CD14-positive monocyte (primary cell): ENCODE measurements around the gene RPS6KB2. TPM values are rescaled to one million over a fixed set of nuclear protein-coding genes. Genes with fewer than 3 reads are reported as not detected.
"Not testable (repeated sequence)": the region's sequence is repeated elsewhere in the genome, so short reads cannot be mapped to it uniquely, and the experiment has no call there.

Experiments
- DNase-seq, 3 donors: peaks; one replicate each; pipeline ENCODE4 v3.0.0-alpha.2; 2011 to 2022
- H2AFZ ChIP-seq: 2 replicates; pipeline ENCODE4 v1.6.0; 2012; ENCODE audit warnings: mild to moderate bottlenecking, low read depth, low read length, inconsistent platforms; ENCODE audit not compliant: insufficient read depth, poor library complexity, severe bottlenecking
- H3K27ac ChIP-seq, 2 donors: 1 replicate in 1 of 2; 2 replicates in 1 of 2; pipeline ENCODE4 v1.5.1; 2012 to 2013; ENCODE audit warnings: low read length in 2 of 2, control low read depth in 1 of 2, inconsistent platforms in 1 of 2, low read depth in 1 of 2, mild to moderate bottlenecking in 1 of 2
- H3K27me3 ChIP-seq, 2 donors: one replicate each; pipeline versions ENCODE4 v1.6.0 to v1.6.1; 2011 to 2013; ENCODE audit warnings: low read length in 2 of 2; ENCODE audit not compliant: control insufficient read depth in 2 of 2, insufficient read depth in 2 of 2
- H3K36me3 ChIP-seq, 2 donors: replicated peaks in 1 of 2; 1 replicate in 1 of 2; 2 replicates in 1 of 2; pipeline versions ENCODE4 v1.5.1 to v1.6.1; 2012 to 2013; ENCODE audit warnings: low read length in 2 of 2, control low read depth in 1 of 2, inconsistent platforms in 1 of 2, mild to moderate bottlenecking in 1 of 2; ENCODE audit not compliant: insufficient read depth in 2 of 2, control insufficient read depth in 1 of 2
- H3K4me1 ChIP-seq, 2 donors: 1 replicate in 1 of 2; 2 replicates in 1 of 2; pipeline versions ENCODE4 v1.5.1 to v1.6.1; 2012 to 2013; ENCODE audit warnings: low read length in 2 of 2, control low read depth in 1 of 2, inconsistent platforms in 1 of 2, mild to moderate bottlenecking in 1 of 2, moderate library complexity in 1 of 2; ENCODE audit not compliant: insufficient read depth in 2 of 2, control insufficient read depth in 1 of 2
- H3K4me2 ChIP-seq: replicated peaks from 2 replicates; pipeline ENCODE3; 2012; ENCODE audit warnings: low read length, moderate library complexity, mild to moderate bottlenecking; ENCODE audit not compliant: poor library complexity, severe bottlenecking; ENCODE audit errors: extremely low read depth
- H3K4me3 ChIP-seq, 3 experiments: fragments of 200-600 bp in 1 of 3; sonication (generic) in 1 of 3; replicated peaks in 1 of 3; 1 replicate in 2 of 3; 2 replicates in 1 of 3; pipeline ENCODE4 v1.5.1; 2011 to 2013; ENCODE audit warnings: low read length in 3 of 3, mild to moderate bottlenecking in 3 of 3, control low read depth in 2 of 3, low read depth in 2 of 3, inconsistent platforms in 1 of 3, moderate library complexity in 1 of 3
- H3K79me2 ChIP-seq: 2 replicates; pipeline ENCODE4 v1.6.0; 2012; ENCODE audit warnings: mild to moderate bottlenecking, control low read depth, inconsistent platforms, low read length, moderate library complexity; ENCODE audit not compliant: insufficient read depth
- H3K9ac ChIP-seq: 2 replicates; pipeline ENCODE4 v1.6.0; 2017; ENCODE audit warnings: low read length, mild to moderate bottlenecking; ENCODE audit not compliant: insufficient read depth, poor library complexity, severe bottlenecking
- H3K9me3 ChIP-seq, 2 donors: replicated peaks in 1 of 2; 1 replicate in 1 of 2; 2 replicates in 1 of 2; pipeline versions ENCODE4 v1.5.1 to v1.6.1; 2012 to 2013; ENCODE audit warnings: low read length in 2 of 2, control low read depth in 1 of 2; ENCODE audit not compliant: control insufficient read depth in 1 of 2, insufficient read depth in 1 of 2
- H4K20me1 ChIP-seq: 2 replicates; pipeline ENCODE4 v1.6.0; 2012; ENCODE audit warnings: mild to moderate bottlenecking, low read length, control low read depth, moderate library complexity; ENCODE audit not compliant: insufficient read depth
- H3K27ac Mint-ChIP-seq, 7 donors: one replicate each; pipeline ENCODE4 v1.8.0; 2020; ENCODE audit warnings: mild to moderate bottlenecking in 7 of 7, mixed read lengths in 7 of 7, moderate library complexity in 6 of 7, inconsistent platforms in 2 of 7
- H3K27me3 Mint-ChIP-seq, 3 donors: one replicate each; pipeline ENCODE4 v1.8.0; 2021 to 2022; ENCODE audit warnings: low read depth in 3 of 3, mild to moderate bottlenecking in 3 of 3, mixed read lengths in 3 of 3, moderate library complexity in 3 of 3, inconsistent platforms in 1 of 3
- H3K36me3 Mint-ChIP-seq, 2 donors: one replicate each; pipeline ENCODE4 v1.8.0; 2020; ENCODE audit warnings: mixed read lengths in 2 of 2, inconsistent platforms in 1 of 2, mild to moderate bottlenecking in 1 of 2
- H3K4me1 Mint-ChIP-seq: one replicate; pipeline ENCODE4 v1.8.0; 2020; ENCODE audit warnings: mild to moderate bottlenecking, mixed read lengths
- H3K4me3 Mint-ChIP-seq, 2 donors: one replicate each; pipeline ENCODE4 v1.8.0; 2020; ENCODE audit warnings: mild to moderate bottlenecking in 2 of 2, mixed read lengths in 2 of 2, moderate library complexity in 1 of 2
- H3K9me3 Mint-ChIP-seq, 7 donors: one replicate each; pipeline ENCODE4 v1.8.0; 2020 to 2022; ENCODE audit warnings: mixed read lengths in 7 of 7, mild to moderate bottlenecking in 6 of 7, moderate library complexity in 6 of 7, inconsistent platforms in 2 of 7
- WGBS: methylation state at CpG from one replicate; pipeline ENCODE4 v1.1.5; 2013; ENCODE audit warnings: missing lambda C conversion rate; ENCODE audit not compliant: insufficient coverage; 5-methylcytosine and 5-hydroxymethylcytosine counted together
- intact Hi-C, 2 donors: fragments of 100-400 bp; cut with micrococcal nuclease; formaldehyde crosslinking; loops; one replicate each; pipeline versions ENCODE4 v1.15.0 to v1.15.1; 2023
- polyA plus RNA-seq, 3 donors: library from polyadenylated mRNA; depleted of rRNA in 1 of 3; unstranded in 2 of 3; stranded (reverse) in 1 of 3; fragments of 300-500 nt in 2 of 3; fragments of >200 nt in 1 of 3; fragmentation: Illumina TruSeq in 2 of 3; gene quantifications; 1 replicate in 2 of 3; 2 replicates in 1 of 3; pipeline ENCODE4 v1.2.3, GENCODE V29; 2012 to 2021
- TF ChIP-seq, protein P1 (sequence below): fragments of 200-600 bp; IDR thresholded peaks from one replicate; pipeline ENCODE4 v1.8.0; 2022; ENCODE audit warnings: antibody characterized with exemption, mild to moderate bottlenecking

The RPS6KB2 gene
- polyA plus RNA-seq, 3 donors: 51.6 to 101 (median 53.8) TPM

DNA sequence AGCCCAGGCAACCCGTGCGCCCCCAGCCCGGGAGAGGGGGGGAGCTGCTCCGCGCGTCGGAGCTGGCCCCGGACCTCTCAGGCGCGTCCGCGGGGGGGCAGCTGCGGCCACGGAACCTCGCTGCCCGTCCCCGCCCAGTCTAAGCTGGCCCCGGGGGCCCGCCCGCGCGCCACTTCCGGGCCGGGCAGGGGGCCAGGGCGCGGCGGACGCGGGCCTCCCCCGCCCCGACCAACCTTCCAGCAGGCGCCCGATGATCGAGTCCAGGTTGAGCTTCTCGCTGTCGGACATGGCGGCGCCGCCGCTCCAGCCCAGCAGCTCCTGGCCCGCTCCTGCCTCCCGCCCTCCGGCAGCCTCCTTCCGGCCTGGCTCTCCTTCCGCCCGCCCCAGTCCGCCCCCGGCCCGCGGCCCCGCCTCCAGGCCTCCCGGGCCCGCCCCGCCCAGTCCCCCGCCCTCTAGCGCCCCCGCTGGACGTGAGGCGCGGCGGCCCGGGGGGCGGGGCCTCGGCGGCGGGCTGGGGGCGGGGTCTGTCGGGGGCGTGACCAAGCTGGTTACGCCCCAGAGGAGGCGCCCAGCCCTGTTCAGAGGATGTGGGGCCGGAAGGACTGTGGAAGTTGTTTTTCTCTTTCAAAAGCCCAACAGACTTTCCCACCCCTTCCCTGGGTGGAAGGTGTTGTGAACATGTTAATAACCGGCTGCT lies 26.7 kb upstream of the RPS6KB2 start, which contains the start of gene PPP1CA:
Gene PPP1CA, minus strand, starts transcription at position 364 of the 697 bp plus-strand sequence. Its CDS starts 76 bp downstream, at position 288.
- Mint-ChIP-seq H3K27me3 (no peaks in the 10 kb centered on the region), H3K4me1 (peaks cover 78% of the 10 kb centered on the region), H3K4me3 (peak within 1 kb of the TSS; percentile 78 to 87), H3K9me3 (no peaks in the 10 kb centered on the region), H3K36me3 (peaks cover 37 to 47% of the 10 kb centered on the region in 2 donors), H3K27ac (peak within 1 kb of the TSS; percentile 73 to 92 (median 90))
- Histone ChIP-seq H3K4me2 (peak within 1 kb of the TSS; percentile 89), H3K9me3 (no peaks in the 10 kb centered on the region), H2AFZ (peak within 1 kb of the TSS; percentile 80), H3K27me3 (no peaks in the 10 kb centered on the region), H3K4me1 (peaks cover 69 to 90% of the 10 kb centered on the region in 2 donors), H3K9ac (peak within 1 kb of the TSS; percentile 76), H3K27ac (peak within 1 kb of the TSS; percentile 65 to 83), H4K20me1 (peaks cover 64% of the 10 kb centered on the region), H3K4me3 (peak within 1 kb of the TSS; percentile 70 to 82 (median 79)), H3K36me3 (peaks cover 41 to 42% of the 10 kb centered on the region in 2 donors), H3K79me2 (peaks cover 87% of the 10 kb centered on the region)
- under 1% methylated on average over 61 of the region's 73 CpGs for WGBS
- peak; percentile 80 to 90 (median 86) for DNase-seq
- TF ChIP-seq, protein P1, sequence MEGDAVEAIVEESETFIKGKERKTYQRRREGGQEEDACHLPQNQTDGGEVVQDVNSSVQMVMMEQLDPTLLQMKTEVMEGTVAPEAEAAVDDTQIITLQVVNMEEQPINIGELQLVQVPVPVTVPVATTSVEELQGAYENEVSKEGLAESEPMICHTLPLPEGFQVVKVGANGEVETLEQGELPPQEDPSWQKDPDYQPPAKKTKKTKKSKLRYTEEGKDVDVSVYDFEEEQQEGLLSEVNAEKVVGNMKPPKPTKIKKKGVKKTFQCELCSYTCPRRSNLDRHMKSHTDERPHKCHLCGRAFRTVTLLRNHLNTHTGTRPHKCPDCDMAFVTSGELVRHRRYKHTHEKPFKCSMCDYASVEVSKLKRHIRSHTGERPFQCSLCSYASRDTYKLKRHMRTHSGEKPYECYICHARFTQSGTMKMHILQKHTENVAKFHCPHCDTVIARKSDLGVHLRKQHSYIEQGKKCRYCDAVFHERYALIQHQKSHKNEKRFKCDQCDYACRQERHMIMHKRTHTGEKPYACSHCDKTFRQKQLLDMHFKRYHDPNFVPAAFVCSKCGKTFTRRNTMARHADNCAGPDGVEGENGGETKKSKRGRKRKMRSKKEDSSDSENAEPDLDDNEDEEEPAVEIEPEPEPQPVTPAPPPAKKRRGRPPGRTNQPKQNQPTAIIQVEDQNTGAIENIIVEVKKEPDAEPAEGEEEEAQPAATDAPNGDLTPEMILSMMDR: peak; percentile 69
- intact Hi-C loops: loop anchor here (1.0 to 5.0 kb wide), 5 partner anchors 20 to 105 kb away; partner anchors contain the start of genes TMEM134 (in 2 of the 2) and PITPNM1 (in 1 of the 2)

DNA sequence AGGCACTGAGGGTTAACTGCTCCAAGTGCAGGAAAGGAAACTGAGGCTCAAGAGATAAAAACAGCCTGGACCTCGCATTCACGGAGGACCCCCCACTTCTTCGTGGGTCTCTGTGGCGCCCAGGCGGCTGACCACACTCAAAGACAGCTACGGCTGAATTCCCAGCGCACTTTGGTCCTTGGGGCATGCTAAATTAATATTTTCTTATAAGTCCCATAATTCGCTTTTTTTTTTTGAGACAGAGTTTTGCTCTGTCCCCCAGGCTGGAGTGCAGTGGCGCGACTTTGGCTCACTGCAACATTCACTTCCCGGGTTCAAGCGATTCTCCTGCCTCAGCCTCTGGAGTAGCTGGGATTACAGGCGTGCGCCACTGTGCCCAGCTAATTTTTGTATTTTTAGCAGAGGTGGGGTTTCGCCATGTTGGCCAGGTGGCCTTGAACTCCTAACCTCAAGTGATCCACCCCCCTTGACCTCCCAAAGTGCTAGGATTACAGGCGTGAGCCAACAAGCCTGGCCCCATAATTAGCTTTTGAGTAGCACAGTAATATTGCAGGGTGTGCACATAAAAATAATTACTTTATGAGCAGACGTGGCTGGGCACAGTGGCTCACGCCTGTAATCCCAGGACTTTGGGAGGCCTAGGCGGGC lies 26.0 kb upstream of the RPS6KB2 start:
- H3K27me3 Mint-ChIP-seq, H3K9me3 ChIP-seq, H3K9me3 Mint-ChIP-seq, H3K27me3 ChIP-seq, DNase-seq: not testable (repeated sequence)
- H3K79me2 ChIP-seq: peaks cover 84% of the 10 kb centered on the region
- peak overlapping the region; percentile 65 to 83 for H3K27ac ChIP-seq
- peaks cover 73 to 92% of the 10 kb centered on the region in 2 donors for H3K4me1 ChIP-seq
- H4K20me1 ChIP-seq: peaks cover 64% of the 10 kb centered on the region
- H3K36me3 ChIP-seq: peaks cover 35 to 46% of the 10 kb centered on the region in 2 donors
- H2AFZ ChIP-seq: peak overlapping the region; percentile 73
- Mint-ChIP-seq H3K4me1 (peaks cover 80% of the 10 kb centered on the region), H3K4me3 (peak overlapping the region; percentile 71 to 85), H3K36me3 (peaks cover 36 to 53% of the 10 kb centered on the region in 2 donors), H3K27ac (peak overlapping the region; percentile 73 to 92 (median 90))
- WGBS: 18% methylated on average over 11 of the region's 19 CpGs
- peak overlapping the region; percentile 16 to 82 (median 24) for H3K4me3 ChIP-seq
- intact Hi-C loops: loop anchor here (1.0 to 5.0 kb wide), 4 partner anchors 19 to 102 kb away; partner anchors contain the start of genes TMEM134 (in 2 of the 2) and PITPNM1 (in 1 of the 2)
- peak overlapping the region; percentile 84 for H3K4me2 ChIP-seq
- peak overlapping the region; percentile 42 for H3K9ac ChIP-seq

DNA sequence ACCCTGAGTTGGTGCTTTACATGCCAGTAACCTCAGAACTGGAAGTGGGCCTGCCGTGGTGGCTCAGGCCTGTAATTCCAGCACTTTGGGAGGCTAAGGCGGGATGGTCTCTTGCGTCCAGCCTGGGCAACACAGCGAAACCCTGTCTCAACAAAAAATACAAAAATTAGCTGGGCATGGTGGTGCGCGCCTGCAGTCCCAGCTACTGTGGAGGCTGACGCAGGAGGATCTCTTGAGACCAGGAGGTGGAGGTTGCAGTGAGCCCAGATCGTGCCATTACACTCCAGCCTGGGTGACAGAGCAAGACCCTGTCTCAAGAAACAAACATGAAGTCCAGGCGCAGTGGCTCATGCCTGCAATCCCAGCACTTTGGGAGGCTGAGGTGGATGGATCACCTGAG lies 25.2 kb upstream of the RPS6KB2 start:
- Mint-ChIP-seq H3K36me3 (peaks cover 30 to 50% of the 10 kb centered on the region in 2 donors), H3K27ac (peak overlapping the region; percentile 73 to 95 (median 87)), H3K4me3 (peak overlapping the region; percentile 82 to 93), H3K4me1 (peaks cover 80% of the 10 kb centered on the region)
- H3K9me3 Mint-ChIP-seq, H3K27me3 Mint-ChIP-seq, H3K9me3 ChIP-seq, DNase-seq, H3K27me3 ChIP-seq, H2AFZ ChIP-seq: not testable (repeated sequence)
- Histone ChIP-seq H3K36me3 (peaks cover 35 to 40% of the 10 kb centered on the region in 2 donors), H3K4me2 (peak overlapping the region; percentile 84), H3K4me1 (peaks cover 69 to 92% of the 10 kb centered on the region in 2 donors), H3K27ac (peak overlapping the region; percentile 65 to 85), H3K79me2 (peaks cover 76% of the 10 kb centered on the region), H3K4me3 (peak overlapping the region in 2 of 3 experiments; percentile 82 to 83), H4K20me1 (peaks cover 64% of the 10 kb centered on the region), H3K9ac (peak overlapping the region; percentile 74)
- intact Hi-C loops: loop anchor here (2.0 to 5.0 kb wide), 3 partner anchors 64 to 102 kb away; partner anchors contain the start of genes TMEM134 (in 2 of the 2) and PITPNM1 (in 1 of the 2)
- WGBS: 88% methylated on average over 5 of the region's 9 CpGs
